H1 (cell line): Measurements from ENCODE around the gene NTN4. TPM values are rescaled to one million over a fixed set of nuclear protein-coding genes. Genes with fewer than 3 reads are reported as not detected.

ENCODE experiments used
- CTCF ChIA-PET: fragments of 300-600 bp; sonication (Branson Sonifier 250); formaldehyde crosslinking; loops from one replicate; lab custom pipeline; 2021; ENCODE audit not compliant: partially characterized antibody; lab: Charles Lee
- POLR2A ChIA-PET: fragments of 300-600 bp; sonication (Branson Sonifier 250); formaldehyde crosslinking; loops from one replicate; lab custom pipeline; 2021; ENCODE audit warnings: inconsistent platforms; ENCODE audit not compliant: partially characterized antibody; lab: Charles Lee
- DNase-seq, 2 experiments: peaks; one replicate each; pipeline versions ENCODE4 v3.0.0 to v3.0.0-alpha.2; 2010 to 2022; ENCODE audit warnings: low spot score in 2 of 2, low read depth in 1 of 2, mixed read lengths in 1 of 2
- FAIRE-seq: peaks from 2 replicates; lab custom pipeline; 2011; peaks lifted over from hg19 to GRCh38; lab: Jason Lieb, UNC
- H2AFZ ChIP-seq: 2 replicates; pipeline ENCODE4 v1.8.1; 2012; ENCODE audit warnings: low read length, inconsistent platforms
- H2AK5ac ChIP-seq: 2 replicates; pipeline ENCODE4 v1.6.1; 2013; ENCODE audit warnings: low read depth, low read length
- H2BK120ac ChIP-seq: replicated peaks from 2 replicates; pipeline ENCODE3; 2013; ENCODE audit warnings: low read depth, low read length, inconsistent platforms
- H2BK12ac ChIP-seq: 2 replicates; pipeline ENCODE4 v1.6.1; 2013; ENCODE audit warnings: low read depth, low read length
- H2BK15ac ChIP-seq: 2 replicates; pipeline ENCODE4 v1.6.1; 2013; ENCODE audit warnings: low read length
- H2BK20ac ChIP-seq: 2 replicates; pipeline ENCODE4 v1.6.1; 2013; ENCODE audit warnings: low read length
- H2BK5ac ChIP-seq: 2 replicates; pipeline ENCODE4 v1.6.1; 2013; ENCODE audit warnings: low read depth, low read length
- H3K14ac ChIP-seq: 2 replicates; pipeline ENCODE4 v1.6.1; 2013; ENCODE audit warnings: inconsistent platforms; ENCODE audit not compliant: insufficient read length
- H3K18ac ChIP-seq: 2 replicates; pipeline ENCODE4 v1.6.1; 2013; ENCODE audit warnings: low read length; ENCODE audit errors: extremely low read depth
- H3K23ac ChIP-seq: 2 replicates; pipeline ENCODE4 v1.6.1; 2013; ENCODE audit warnings: inconsistent platforms; ENCODE audit not compliant: insufficient read length
- H3K23me2 ChIP-seq: 2 replicates; pipeline ENCODE4 v1.6.1; 2013; ENCODE audit warnings: low read depth, low read length
- H3K27ac ChIP-seq: 2 replicates; pipeline ENCODE4 v1.6.1; 2011; ENCODE audit warnings: low read depth, low read length, inconsistent platforms
- H3K27me3 ChIP-seq, 4 experiments: replicated peaks in 1 of 4; 1 replicate in 1 of 4; 2 replicates in 3 of 4; pipeline versions ENCODE4 v1.6.1 to v1.8.1; 2011 to 2013; ENCODE audit warnings: low read length in 3 of 4, mild to moderate bottlenecking in 3 of 4, inconsistent platforms in 2 of 4, mixed read lengths in 2 of 4, moderate library complexity in 1 of 4; ENCODE audit not compliant: control insufficient read depth in 3 of 4, insufficient read depth in 3 of 4; ENCODE audit errors: extremely low read depth in 1 of 4
- H3K36me3 ChIP-seq, 4 experiments: 2 replicates each; pipeline versions ENCODE4 v1.6.1 to v1.8.1; 2011 to 2013; ENCODE audit warnings: mild to moderate bottlenecking in 4 of 4, low read length in 3 of 4, moderate library complexity in 2 of 4, control low read depth in 1 of 4, inconsistent platforms in 1 of 4; ENCODE audit not compliant: insufficient read depth in 4 of 4, control insufficient read depth in 2 of 4
- H3K4ac ChIP-seq: replicated peaks from 2 replicates; pipeline ENCODE3; 2013; ENCODE audit warnings: low read length, low read depth, mixed read lengths, inconsistent platforms; ENCODE audit not compliant: insufficient read length
- H3K4me1 ChIP-seq, 4 experiments: replicated peaks in 1 of 4; 1 replicate in 1 of 4; 2 replicates in 3 of 4; pipeline versions ENCODE4 v1.6.1 to v1.8.1; 2011 to 2013; ENCODE audit warnings: low read length in 3 of 4, inconsistent platforms in 2 of 4, mixed read lengths in 1 of 4; ENCODE audit not compliant: insufficient read depth in 4 of 4, control insufficient read depth in 3 of 4
- H3K4me2 ChIP-seq, 2 experiments: 2 replicates each; pipeline versions ENCODE4 v1.6.1 to v1.8.1; 2011 to 2013; ENCODE audit warnings: low read depth in 2 of 2, low read length in 2 of 2, control low read depth in 1 of 2, inconsistent platforms in 1 of 2, mild to moderate bottlenecking in 1 of 2; ENCODE audit not compliant: insufficient read depth in 1 of 2
- H3K4me3 ChIP-seq, 4 experiments: fragments of 200-600, 300-600 bp in 1 of 4; sonication (generic), shearing (Covaris generic), sonication (Bioruptor Twin) in 1 of 4; 2 replicates each; pipeline versions ENCODE4 v1.5.1 to v1.8.1; 2011 to 2016; ENCODE audit warnings: low read length in 4 of 4, low read depth in 3 of 4, control low read depth in 2 of 4, inconsistent platforms in 2 of 4, mild to moderate bottlenecking in 2 of 4, mixed read lengths in 1 of 4, moderate library complexity in 1 of 4; ENCODE audit not compliant: insufficient read depth in 2 of 4; ENCODE audit errors: extremely low read depth in 1 of 4
- H3K56ac ChIP-seq: replicated peaks from 2 replicates; pipeline ENCODE3; 2013; ENCODE audit warnings: low read depth, mild to moderate bottlenecking, mixed read lengths, low read length, inconsistent platforms; ENCODE audit not compliant: insufficient read length
- H3K79me1 ChIP-seq: 2 replicates; pipeline ENCODE4 v1.6.1; 2013; ENCODE audit warnings: low read depth, low read length, control low read depth
- H3K79me2 ChIP-seq, 2 experiments: 2 replicates each; pipeline versions ENCODE4 v1.6.1 to v1.8.1; 2012 to 2013; ENCODE audit warnings: low read length in 2 of 2, mild to moderate bottlenecking in 2 of 2, inconsistent platforms in 1 of 2; ENCODE audit not compliant: insufficient read depth in 2 of 2, control insufficient read depth in 1 of 2
- H3K9ac ChIP-seq, 4 experiments: replicated peaks in 1 of 4; 1 replicate in 1 of 4; 2 replicates in 3 of 4; pipeline versions ENCODE4 v1.6.1 to v1.8.1; 2011 to 2013; ENCODE audit warnings: low read depth in 3 of 4, low read length in 3 of 4, control low read depth in 2 of 4, mild to moderate bottlenecking in 2 of 4, moderate library complexity in 2 of 4, inconsistent platforms in 1 of 4; ENCODE audit errors: extremely low read depth in 1 of 4
- H3K9me3 ChIP-seq, 2 experiments: 2 replicates each; pipeline versions ENCODE4 v1.6.1 to v1.8.1; 2012 to 2013; ENCODE audit warnings: mild to moderate bottlenecking in 2 of 2, moderate library complexity in 2 of 2, control low read depth in 1 of 2, inconsistent platforms in 1 of 2, low read depth in 1 of 2, low read length in 1 of 2, mixed read lengths in 1 of 2; ENCODE audit not compliant: insufficient read depth in 2 of 2
- H4K20me1 ChIP-seq, 2 experiments: replicated peaks in 1 of 2; 2 replicates each; pipeline versions ENCODE3 to v1.8.1; 2011 to 2013; ENCODE audit warnings: inconsistent platforms in 2 of 2, low read length in 2 of 2, mild to moderate bottlenecking in 1 of 2; ENCODE audit not compliant: insufficient read depth in 2 of 2, control insufficient read depth in 1 of 2
- H4K5ac ChIP-seq: 2 replicates; pipeline ENCODE4 v1.6.1; 2013; ENCODE audit warnings: low read length, low read depth, mixed read lengths, inconsistent platforms; ENCODE audit not compliant: insufficient read length
- H4K8ac ChIP-seq: 2 replicates; pipeline ENCODE4 v1.8.0; 2013; ENCODE audit warnings: mild to moderate bottlenecking, moderate library complexity, low read length, inconsistent platforms; ENCODE audit not compliant: insufficient read depth; ENCODE audit errors: extremely low read depth
- H4K91ac ChIP-seq: replicated peaks from 2 replicates; pipeline ENCODE3; 2013; ENCODE audit warnings: low read length, mixed read lengths, inconsistent platforms; ENCODE audit not compliant: insufficient read length
- WGBS, 2 experiments: shearing (Covaris generic) in 1 of 2; methylation state at CpG; one replicate each; pipeline versions ENCODE4 v1.1.6 to v1.1.7; 2013 to 2015; ENCODE audit warnings: low lambda C conversion rate in 2 of 2, mixed read lengths in 2 of 2, inconsistent platforms in 1 of 2, low coverage in 1 of 2, missing lambda C conversion rate in 1 of 2; ENCODE audit not compliant: insufficient replicate concordance in 2 of 2, insufficient coverage in 1 of 2, insufficient read length in 1 of 2; ENCODE audit errors: extremely low coverage in 1 of 2, missing lambda C conversion rate in 1 of 2; 5-methylcytosine and 5-hydroxymethylcytosine counted together
- polyA plus RNA-seq, 7 experiments: library from polyadenylated mRNA; depleted of rRNA in 3 of 7; stranded (reverse) in 5 of 7; unstranded in 2 of 7; fragments of >200 nt in 5 of 7; fragments of 200-250 nt in 2 of 7; gene quantifications; 1 replicate in 5 of 7; 2 replicates in 1 of 7; 4 replicates in 1 of 7; pipeline versions ENCODE4 v1.2.1 to v1.2.3, GENCODE V29; 2011 to 2013; ENCODE audit warnings: missing spikeins in 2 of 7, mixed read lengths in 2 of 7
- total RNA-seq: library from RNA; stranded (reverse); fragmentation: NEBNext Ultra II Directional; extraction: Animal tissue kit (Norgen Biotek cat#: 25700); gene quantifications from 2 replicates; pipeline ENCODE4 v1.2.1, GENCODE V29; 2021

NTN4 gene
- total and polyA plus RNA-seq, 2 of the 8 experiments (the other 6 are each of a cell fraction or from before 2014, with no cell fraction given) = 0.74 to 1.3 TPM

DNA sequence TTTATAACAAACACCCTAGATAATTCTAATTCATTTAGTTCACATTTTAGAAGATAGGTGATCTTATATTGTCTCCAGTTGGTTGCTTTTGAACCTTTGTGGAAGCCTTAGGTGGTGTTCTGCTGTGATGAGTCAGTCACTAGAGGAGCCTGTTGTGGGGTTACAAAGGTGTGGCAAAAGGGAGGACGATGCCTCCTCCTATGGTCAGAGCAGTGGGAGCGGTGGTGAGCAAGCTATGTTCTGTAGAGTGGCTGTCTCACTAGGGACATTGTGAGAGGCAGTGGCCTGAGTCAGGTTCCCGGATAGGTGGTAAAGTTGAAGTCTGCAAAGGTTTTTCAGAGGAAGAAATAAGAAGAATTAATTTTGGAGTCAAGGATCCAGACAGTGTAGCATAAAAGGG is 167.7 kb downstream of the NTN4 start:
- no peak overlapping the region for H2AK5ac ChIP-seq
- CTCF ChIA-PET = interaction anchor here (0.7 to 2.1 kb wide), 11 partner anchors 8 to 192 kb away, joined by 3 to 8 read pairs (median 3); no protein-coding TSS in a partner anchor
- H3K4me3 ChIP-seq = no peak overlapping the region
- H4K5ac ChIP-seq = no peak overlapping the region
- no peak overlapping the region for H3K27ac ChIP-seq
- FAIRE-seq (no peak), DNase-seq (no peak)
- no peak overlapping the region for H3K9ac ChIP-seq
- H2BK120ac ChIP-seq = no peak overlapping the region
- H2AFZ ChIP-seq = no peak overlapping the region
- H2BK5ac ChIP-seq = no peak overlapping the region
- no peaks in the 10 kb centered on the region for H3K27me3 ChIP-seq
- no peak overlapping the region for H3K4me2 ChIP-seq
- no peak overlapping the region; the same call in 1 of the 2 replicates for H2BK12ac ChIP-seq
- no peak overlapping the region for H3K18ac ChIP-seq
- H4K20me1 ChIP-seq = no peaks in the 10 kb centered on the region
- H3K4ac ChIP-seq = no peak overlapping the region
- H4K8ac ChIP-seq = no peak overlapping the region
- H3K36me3 ChIP-seq = no peaks in the 10 kb centered on the region
- no peak overlapping the region for H3K14ac ChIP-seq
- H3K4me1 ChIP-seq = peaks cover 0 to 10% (median 8%) of the 10 kb centered on the region in 4 experiments; a peak in 5 of 7 replicates
- no peaks in the 10 kb centered on the region; the same call in 1 of the 2 replicates for H3K79me1 ChIP-seq
- H3K9me3 ChIP-seq = no peaks in the 10 kb centered on the region
- WGBS, 2 experiments = 88% methylated on average over 3 of the region's 3 CpGs; no CpG with 5 or more reads in 1 of the 2 experiments
- H3K23me2 ChIP-seq = no peaks in the 10 kb centered on the region
- H3K23ac ChIP-seq = no peak overlapping the region
- no peak overlapping the region for H2BK20ac ChIP-seq
- peak overlapping the region; percentile 65 for H4K91ac ChIP-seq
- POLR2A ChIA-PET = interaction anchor here (0.7 kb wide), 1 partner anchor 23 kb away, joined by 4 read pairs; no protein-coding TSS in a partner anchor
- H2BK15ac ChIP-seq = 0 out of 2 replicates have a peak overlapping the region, but pooled peaks have one; percentile 61
- H3K79me2 ChIP-seq = no peaks in the 10 kb centered on the region
- H3K56ac ChIP-seq = no peak overlapping the region
